Measurements from ENCODE around the gene GABARAPL2. TPM values are rescaled to one million over a fixed set of nuclear protein-coding genes. Genes with fewer than 3 reads are reported as not detected.

GABARAPL2 gene
- polyA plus RNA-seq, 3 donors, result 84.3 to 302 (median 280) TPM

GRCh38 chr16:75570396-75571065 lies 4.4 kb downstream of the GABARAPL2 start:
- Mint-ChIP-seq H3K36me3 (peaks cover 58 to 66% of the 10 kb centered on the region in 2 donors), H3K9me3 (peaks cover 0 to 2% (median 0%) of the 10 kb centered on the region in 7 donors), H3K4me3 (peak overlapping the region in 1 of 2 donors; percentile 20), H3K27ac (peak overlapping the region; percentile 65 to 91 (median 87)), H3K4me1 (peaks cover 60% of the 10 kb centered on the region), H3K27me3 (ENCODE audit: low read depth in 3 of 3) (no peaks in the 10 kb centered on the region)
- no peak overlapping the region for H3K9ac ChIP-seq (ENCODE audit: insufficient read depth, low read length, poor library complexity, severe bottlenecking)
- peak overlapping the region; percentile 24 to 57 for H3K27ac ChIP-seq (ENCODE audit: low read depth in 1 of 2, low read length in 2 of 2)
- TF ChIP-seq, protein P1, sequence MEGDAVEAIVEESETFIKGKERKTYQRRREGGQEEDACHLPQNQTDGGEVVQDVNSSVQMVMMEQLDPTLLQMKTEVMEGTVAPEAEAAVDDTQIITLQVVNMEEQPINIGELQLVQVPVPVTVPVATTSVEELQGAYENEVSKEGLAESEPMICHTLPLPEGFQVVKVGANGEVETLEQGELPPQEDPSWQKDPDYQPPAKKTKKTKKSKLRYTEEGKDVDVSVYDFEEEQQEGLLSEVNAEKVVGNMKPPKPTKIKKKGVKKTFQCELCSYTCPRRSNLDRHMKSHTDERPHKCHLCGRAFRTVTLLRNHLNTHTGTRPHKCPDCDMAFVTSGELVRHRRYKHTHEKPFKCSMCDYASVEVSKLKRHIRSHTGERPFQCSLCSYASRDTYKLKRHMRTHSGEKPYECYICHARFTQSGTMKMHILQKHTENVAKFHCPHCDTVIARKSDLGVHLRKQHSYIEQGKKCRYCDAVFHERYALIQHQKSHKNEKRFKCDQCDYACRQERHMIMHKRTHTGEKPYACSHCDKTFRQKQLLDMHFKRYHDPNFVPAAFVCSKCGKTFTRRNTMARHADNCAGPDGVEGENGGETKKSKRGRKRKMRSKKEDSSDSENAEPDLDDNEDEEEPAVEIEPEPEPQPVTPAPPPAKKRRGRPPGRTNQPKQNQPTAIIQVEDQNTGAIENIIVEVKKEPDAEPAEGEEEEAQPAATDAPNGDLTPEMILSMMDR (IDR thresholded peaks at IDR 0.05), result no peak
- H3K36me3 ChIP-seq (replicated peaks in 1 of 2; ENCODE audit: control insufficient read depth in 1 of 2, insufficient read depth in 2 of 2, low read length in 2 of 2), result peaks cover 48 to 76% of the 10 kb centered on the region in 2 donors
- H3K4me2 ChIP-seq (replicated peaks; ENCODE audit: extremely low read depth, low read length, poor library complexity, severe bottlenecking), result peak overlapping the region; percentile 5
- 36% methylated on average over 4 of the region's 5 CpGs for WGBS (ENCODE audit: insufficient coverage)
- peaks cover 43% of the 10 kb centered on the region for H3K79me2 ChIP-seq (ENCODE audit: insufficient read depth, low read length)
- peaks cover 81% of the 10 kb centered on the region for H4K20me1 ChIP-seq (ENCODE audit: insufficient read depth, low read length)
- DNase-seq, result peak in 2 of 3 donors; percentile 13 to 31
- intact Hi-C loops (cut with micrococcal nuclease), result no loop called here
- no peaks in the 10 kb centered on the region for H3K27me3 ChIP-seq (ENCODE audit: control insufficient read depth in 2 of 2, insufficient read depth in 2 of 2, low read length in 2 of 2)
- no peak overlapping the region for H2AFZ ChIP-seq (ENCODE audit: insufficient read depth, low read depth, low read length, poor library complexity, severe bottlenecking)
- no peaks in the 10 kb centered on the region for H3K9me3 ChIP-seq (replicated peaks in 1 of 2; ENCODE audit: control insufficient read depth in 1 of 2, insufficient read depth in 1 of 2, low read length in 2 of 2)
- H3K4me1 ChIP-seq (ENCODE audit: control insufficient read depth in 1 of 2, insufficient read depth in 2 of 2, low read length in 2 of 2), result peaks cover 34 to 51% of the 10 kb centered on the region in 2 donors
- H3K4me3 ChIP-seq (replicated peaks in 1 of 3; ENCODE audit: low read depth in 2 of 3, low read length in 3 of 3), result no peak overlapping the region

- H3K36me3 ChIP-seq (replicated peaks in 1 of 2; ENCODE audit: control insufficient read depth in 1 of 2, insufficient read depth in 2 of 2, low read length in 2 of 2), result peaks cover 69 to 95% of the 10 kb centered on the region in 2 donors
- 50% methylated on average over 2 of the region's 3 CpGs for WGBS (ENCODE audit: insufficient coverage)
- H3K4me3 ChIP-seq (replicated peaks in 1 of 3; ENCODE audit: low read depth in 2 of 3, low read length in 3 of 3), result no peak overlapping the region
- H3K27ac ChIP-seq (ENCODE audit: low read depth in 1 of 2, low read length in 2 of 2), result peak overlapping the region in 1 of 2 donors; percentile 4
- Mint-ChIP-seq H3K4me3 (no peak overlapping the region), H3K4me1 (peaks cover 44% of the 10 kb centered on the region), H3K9me3 (no peaks in the 10 kb centered on the region), H3K27me3 (ENCODE audit: low read depth in 3 of 3) (no peaks in the 10 kb centered on the region), H3K27ac (peak overlapping the region in 1 of 7 donors; percentile 66), H3K36me3 (peaks cover 74 to 84% of the 10 kb centered on the region in 2 donors)
- H3K27me3 ChIP-seq (ENCODE audit: control insufficient read depth in 2 of 2, insufficient read depth in 2 of 2, low read length in 2 of 2), result no peaks in the 10 kb centered on the region
- no peak for DNase-seq
- no peak overlapping the region for H3K4me2 ChIP-seq (replicated peaks; ENCODE audit: extremely low read depth, low read length, poor library complexity, severe bottlenecking)
- intact Hi-C loops (cut with micrococcal nuclease), result no loop called here
- no peaks in the 10 kb centered on the region for H3K9me3 ChIP-seq (replicated peaks in 1 of 2; ENCODE audit: control insufficient read depth in 1 of 2, insufficient read depth in 1 of 2, low read length in 2 of 2)
- TF ChIP-seq, protein P1 (IDR thresholded peaks at IDR 0.05), result no peak
- peaks cover 25% of the 10 kb centered on the region for H3K79me2 ChIP-seq (ENCODE audit: insufficient read depth, low read length)
- peaks cover 21 to 32% of the 10 kb centered on the region in 2 donors for H3K4me1 ChIP-seq (ENCODE audit: control insufficient read depth in 1 of 2, insufficient read depth in 2 of 2, low read length in 2 of 2)
- no peak overlapping the region for H3K9ac ChIP-seq (ENCODE audit: insufficient read depth, low read length, poor library complexity, severe bottlenecking)
- peaks cover 84% of the 10 kb centered on the region for H4K20me1 ChIP-seq (ENCODE audit: insufficient read depth, low read length)
- no peak overlapping the region for H2AFZ ChIP-seq (ENCODE audit: insufficient read depth, low read depth, low read length, poor library complexity, severe bottlenecking)
Observed at GRCh38 chr16:75572864-75573542, 6.8 kb downstream of the GABARAPL2 start.
